Prostate gland (tissue), 2 donors: ENCODE measurements around the gene PRRT1B.
"Not testable (repeated sequence)": the region's sequence is repeated elsewhere in the genome, so short reads cannot be mapped to it uniquely, and the experiment has no call there.

Experiments
- CTCF ChIP-seq, 4 experiments: fragments of 200-600 bp in 2 of 4; fragments of 450-650 bp in 2 of 4; sonication (generic) in 2 of 4; IDR thresholded peaks; 1 replicate in 3 of 4; 2 replicates in 1 of 4; pipeline ENCODE4 v1.5.1; 2016 to 2019; ENCODE audit warnings: antibody characterized with exemption in 4 of 4, mild to moderate bottlenecking in 2 of 4, moderate library complexity in 2 of 4
- POLR2A ChIP-seq: fragments of 450-650 bp; IDR thresholded peaks from one replicate; pipeline ENCODE4 v1.6.1; 2016; ENCODE audit warnings: antibody characterized with exemption, mild to moderate bottlenecking

GRCh38 chr9:131550465-131550864 is 5.1 kb downstream of the PRRT1B start:
- TF ChIP-seq CTCF (IDR thresholded peaks at IDR 0.05); POLR2A: not testable (repeated sequence)
